ENCODE measurements around the gene RBBP4. TPM values are rescaled to one million over a fixed set of nuclear protein-coding genes. Genes with fewer than 3 reads are reported as not detected.
A peak's percentile ranks its signal among the peaks of the same experiment; 100 is the strongest.

Gene RBBP4
- total RNA-seq, 1 donor from 2014 or later = 186 TPM

GRCh38 chr1:32644426-32644825 lies 6.6 kb upstream of the RBBP4 start:
- no peak overlapping the region for H3K27ac ChIP-seq (ENCODE audit: low read depth, low read length)
- H3K79me2 ChIP-seq (ENCODE audit: insufficient read depth, low read length) = peaks cover 69% of the 10 kb centered on the region
- peaks cover 8% of the 10 kb centered on the region for H3K4me1 Mint-ChIP-seq (ENCODE audit: low read depth, unreplicated experiment)
- no peaks in the 10 kb centered on the region for H3K27me3 ChIP-seq (ENCODE audit: insufficient read depth, low read length)
- no peak overlapping the region for H3K4me3 Mint-ChIP-seq (ENCODE audit: unreplicated experiment)
- H3K9me3 Mint-ChIP-seq (ENCODE audit: unreplicated experiment) = no peaks in the 10 kb centered on the region
- H2AFZ ChIP-seq (ENCODE audit: low read depth, low read length) = no peak overlapping the region
- TF ChIP-seq CTCF (IDR thresholded peaks at IDR 0.05; ENCODE audit: insufficient read depth, low read depth, low read length) (no peak), EZH2 (IDR thresholded peaks at IDR 0.05; ENCODE audit: insufficient read depth, low read length) (no peak)
- DNase-seq (ENCODE audit: low read depth) (no peak), FAIRE-seq (no peak)
- no peak overlapping the region for H3K4me3 ChIP-seq (ENCODE audit: insufficient read depth, low read depth, low read length)
- H3K36me3 Mint-ChIP-seq (ENCODE audit: low read depth, unreplicated experiment) = no peaks in the 10 kb centered on the region
- H3K9ac ChIP-seq (ENCODE audit: low read length) = no peak overlapping the region
- no peak overlapping the region for H3K4me2 ChIP-seq (ENCODE audit: low read length)
- H3K27ac Mint-ChIP-seq (ENCODE audit: unreplicated experiment) = no peak overlapping the region
- H3K27me3 Mint-ChIP-seq (ENCODE audit: low read depth, unreplicated experiment) = no peaks in the 10 kb centered on the region
- no peaks in the 10 kb centered on the region for H3K9me3 ChIP-seq (ENCODE audit: insufficient read depth, low read depth, low read length)
- H4K20me1 ChIP-seq (ENCODE audit: insufficient read depth, low read length) = peaks cover 24% of the 10 kb centered on the region
- H3K4me1 ChIP-seq (ENCODE audit: insufficient read depth, low read length) = no peaks in the 10 kb centered on the region
- no peaks in the 10 kb centered on the region for H3K36me3 ChIP-seq (ENCODE audit: insufficient read depth, low read length)

- no peak for FAIRE-seq
- Mint-ChIP-seq H3K4me1 (ENCODE audit: low read depth, unreplicated experiment) (peaks cover 8% of the 10 kb centered on the region), H3K27ac (ENCODE audit: unreplicated experiment) (no peak overlapping the region), H3K27me3 (ENCODE audit: low read depth, unreplicated experiment) (no peaks in the 10 kb centered on the region), H3K9me3 (ENCODE audit: unreplicated experiment) (no peaks in the 10 kb centered on the region), H3K36me3 (ENCODE audit: low read depth, unreplicated experiment) (peaks cover 8% of the 10 kb centered on the region), H3K4me3 (ENCODE audit: unreplicated experiment) (peak overlapping the region; percentile 41)
- H3K79me2 ChIP-seq (ENCODE audit: insufficient read depth, low read length) = peaks cover 77% of the 10 kb centered on the region
- no peak overlapping the region for H3K27ac ChIP-seq (ENCODE audit: low read depth, low read length)
- H3K4me1 ChIP-seq (ENCODE audit: insufficient read depth, low read length) = peaks cover 6% of the 10 kb centered on the region
- H3K9me3 ChIP-seq (ENCODE audit: insufficient read depth, low read depth, low read length) = no peaks in the 10 kb centered on the region
- TF ChIP-seq EZH2 (IDR thresholded peaks at IDR 0.05; ENCODE audit: insufficient read depth, low read length) (no peak), CTCF (IDR thresholded peaks at IDR 0.05; ENCODE audit: insufficient read depth, low read depth, low read length) (no peak)
- no peak overlapping the region for H2AFZ ChIP-seq (ENCODE audit: low read depth, low read length)
- peaks cover 18% of the 10 kb centered on the region for H4K20me1 ChIP-seq (ENCODE audit: insufficient read depth, low read length)
- H3K9ac ChIP-seq (ENCODE audit: low read length) = no peak overlapping the region
- no peaks in the 10 kb centered on the region for H3K27me3 ChIP-seq (ENCODE audit: insufficient read depth, low read length)
- DNase-seq (ENCODE audit: low read depth) = no peak
- H3K4me2 ChIP-seq (ENCODE audit: low read length) = no peak overlapping the region
- H3K4me3 ChIP-seq (ENCODE audit: insufficient read depth, low read depth, low read length) = no peak overlapping the region
- H3K36me3 ChIP-seq (ENCODE audit: insufficient read depth, low read length) = no peaks in the 10 kb centered on the region
These were observed 3.5 kb upstream of the RBBP4 start for GRCh38 chr1:32647308-32648134.

GRCh38 chr1:32650248-32650751 lies 708 bp upstream of the RBBP4 start, which contains the start of gene ZBTB8OS:
Gene ZBTB8OS (minus strand): TSS chr1:32650550. CDS start chr1:32650529, 21 bp downstream.
- Histone ChIP-seq H3K36me3 (ENCODE audit: insufficient read depth, low read length) (peaks cover 8% of the 10 kb centered on the region), H2AFZ (ENCODE audit: low read depth, low read length) (peak within 1 kb of the TSS; percentile 93), H3K4me3 (ENCODE audit: insufficient read depth, low read depth, low read length) (peak within 1 kb of the TSS; percentile 93), H3K27me3 (ENCODE audit: insufficient read depth, low read length) (no peaks in the 10 kb centered on the region), H3K79me2 (ENCODE audit: insufficient read depth, low read length) (peaks cover 86% of the 10 kb centered on the region), H3K9me3 (ENCODE audit: insufficient read depth, low read depth, low read length) (no peaks in the 10 kb centered on the region), H3K4me2 (ENCODE audit: low read length) (peak within 1 kb of the TSS; percentile 99), H4K20me1 (ENCODE audit: insufficient read depth, low read length) (peaks cover 28% of the 10 kb centered on the region), H3K27ac (ENCODE audit: low read depth, low read length) (peak within 1 kb of the TSS; percentile 100), H3K9ac (ENCODE audit: low read length) (peak within 1 kb of the TSS; percentile 100), H3K4me1 (ENCODE audit: insufficient read depth, low read length) (peaks cover 15% of the 10 kb centered on the region)
- peaks cover 15% of the 10 kb centered on the region for H3K4me1 Mint-ChIP-seq (ENCODE audit: low read depth, unreplicated experiment)
- peak within 1 kb of the TSS; percentile 100 for H3K27ac Mint-ChIP-seq (ENCODE audit: unreplicated experiment)
- no peaks in the 10 kb centered on the region for H3K27me3 Mint-ChIP-seq (ENCODE audit: low read depth, unreplicated experiment)
- H3K9me3 Mint-ChIP-seq (ENCODE audit: unreplicated experiment) = no peaks in the 10 kb centered on the region
- peak within 1 kb of the TSS; percentile 97 for H3K4me3 Mint-ChIP-seq (ENCODE audit: unreplicated experiment)
- TF ChIP-seq CTCF (IDR thresholded peaks at IDR 0.05; ENCODE audit: insufficient read depth, low read depth, low read length) (no peak), EZH2 (IDR thresholded peaks at IDR 0.05; ENCODE audit: insufficient read depth, low read length) (no peak)
- H3K36me3 Mint-ChIP-seq (ENCODE audit: low read depth, unreplicated experiment) = peaks cover 10% of the 10 kb centered on the region
- peak; percentile 17 for FAIRE-seq
- DNase-seq (ENCODE audit: low read depth) = peak; percentile 90
